Hematopoietic multipotent progenitor cell treated with erythropoietin and hydrocortisone succinate and interleukin-3 and kit ligand, for 17 days (in vitro differentiated cells): ENCODE measurements around the gene GJB1.
"Not testable (repeated sequence)": the region's sequence is repeated elsewhere in the genome, so short reads cannot be mapped to it uniquely, and the experiment has no call there.

Experiments
- DNase-seq: peaks from one replicate; pipeline ENCODE4 v3.0.0-alpha.2; 2015; ENCODE audit warnings: low spot score

GJB1 gene

GRCh38 chrX:71222929-71223328 lies at the start of gene GJB1:
Gene GJB1 (plus strand): TSS chrX:71223224. CDS start chrX:71223708, 484 bp downstream.
- no peak for DNase-seq

GRCh38 chrX:71173440-71173839 lies 49.6 kb upstream of the GJB1 start:
- no peak for DNase-seq

- no peak for DNase-seq
These were observed 48.2 kb upstream of the GJB1 start for GRCh38 chrX:71174795-71175194.

- no peak for DNase-seq
These were observed 47.5 kb upstream of the GJB1 start for GRCh38 chrX:71175531-71175930.

GRCh38 chrX:71177327-71177726 lies 45.7 kb upstream of the GJB1 start:
- DNase-seq = no peak

GRCh38 chrX:71178908-71179307 lies 44.1 kb upstream of the GJB1 start:
- peak; percentile 81 for DNase-seq

GRCh38 chrX:71180579-71181265 lies 42.3 kb upstream of the GJB1 start:
- DNase-seq = not testable (repeated sequence)

GRCh38 chrX:71181558-71181909 lies 41.5 kb upstream of the GJB1 start:
- DNase-seq = no peak

GRCh38 chrX:71181910-71182799 lies 40.9 kb upstream of the GJB1 start:
- DNase-seq = peak; percentile 89

GRCh38 chrX:71182871-71183270 lies 40.2 kb upstream of the GJB1 start:
- DNase-seq = no peak

GRCh38 chrX:71183341-71183740 lies 39.7 kb upstream of the GJB1 start:
- no peak for DNase-seq

- no peak for DNase-seq
These were observed 38.9 kb upstream of the GJB1 start for GRCh38 chrX:71184092-71184491.

GRCh38 chrX:71184803-71185495 lies 38.1 kb upstream of the GJB1 start:
- no peak for DNase-seq

- no peak for DNase-seq
These were observed 31.8 kb upstream of the GJB1 start for GRCh38 chrX:71191248-71191647.

GRCh38 chrX:71195964-71196649 lies 26.9 kb upstream of the GJB1 start:
- no peak for DNase-seq

- DNase-seq = no peak
These were observed 25.0 kb upstream of the GJB1 start for GRCh38 chrX:71198066-71198465.

- no peak for DNase-seq
These were observed 23.6 kb upstream of the GJB1 start for GRCh38 chrX:71199252-71200008.

- no peak for DNase-seq
These were observed 12.2 kb upstream of the GJB1 start for GRCh38 chrX:71210816-71211215.

- no peak for DNase-seq
These were observed 10.5 kb upstream of the GJB1 start for GRCh38 chrX:71212536-71212935.

- DNase-seq = no peak
These were observed 8.9 kb upstream of the GJB1 start for GRCh38 chrX:71214152-71214551.

- no peak for DNase-seq
These were observed 8.3 kb upstream of the GJB1 start for GRCh38 chrX:71214604-71215337.
